ENCODE measurements around the gene YIF1A.

YIF1A gene

GRCh38 chr11:66267039-66267378, 21.9 kb downstream of the YIF1A start:
- H3K27ac ChIP-seq, result peak overlapping the region; percentile 95
- ChIA-PET CTCF (no interaction called here), POLR2A (ENCODE audit: low non-redundant PET) (interaction anchor here (0.7 kb wide), 1 partner anchor 1753 kb away, joined by 3 read pairs; no protein-coding TSS in a partner anchor)
- no peak for DNase-seq (ENCODE audit: low spot score)
- TF ChIP-seq CTCF (conservative IDR thresholded peaks at IDR 0.05; ENCODE audit: low read depth), result no peak

DNA sequence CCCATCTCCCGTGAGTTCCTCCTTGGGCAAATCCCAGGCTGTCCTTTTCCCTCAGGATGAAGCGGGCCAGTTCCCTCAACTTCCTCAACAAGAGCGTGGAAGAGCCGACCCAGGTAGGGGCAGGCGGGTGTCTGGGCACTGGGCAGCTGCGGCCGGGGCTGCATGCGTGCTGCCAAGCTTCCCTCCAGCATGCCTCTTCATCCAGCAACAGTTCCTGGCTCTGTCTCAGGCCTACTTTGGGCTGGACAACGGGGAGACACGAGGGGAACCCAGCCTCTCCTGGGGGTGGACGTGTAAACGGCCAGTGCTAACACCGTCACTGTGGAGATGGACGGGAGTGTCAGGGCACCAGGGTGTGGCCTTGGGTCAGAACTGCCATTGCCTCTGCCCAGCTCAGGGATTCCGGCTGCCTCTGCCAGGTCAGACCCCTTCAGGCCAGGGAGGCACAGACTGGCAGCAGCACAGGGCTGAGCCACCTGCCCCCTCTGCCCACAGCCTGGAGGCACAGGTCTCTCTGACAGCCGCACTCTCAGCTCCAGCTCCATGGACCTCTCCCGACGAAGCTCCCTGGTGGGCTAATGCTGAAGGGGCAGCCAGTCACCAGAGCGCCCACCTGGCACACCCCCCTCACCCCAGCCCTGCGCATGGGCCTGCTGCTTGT, 22.4 kb downstream of the YIF1A start:
- POLR2A ChIA-PET (ENCODE audit: low non-redundant PET), result no interaction called here
- TF ChIP-seq CTCF (conservative IDR thresholded peaks at IDR 0.05; ENCODE audit: low read depth), result no peak

GRCh38 chr11:66265531-66266377, 23.2 kb downstream of the YIF1A start:
- CTCF ChIA-PET, result interaction anchor here (0.8 kb wide), 1 partner anchor 47 kb away, joined by 3 read pairs; no protein-coding TSS in a partner anchor
- H3K27ac ChIP-seq, result peak overlapping the region; percentile 95
- no peak for TF ChIP-seq CTCF (conservative IDR thresholded peaks at IDR 0.05; ENCODE audit: low read depth)
- POLR2A ChIA-PET (ENCODE audit: low non-redundant PET), result no interaction called here
- no peak for DNase-seq (ENCODE audit: low spot score)

More for the DNA sequence above, 22.4 kb downstream of the YIF1A start:
- H3K27ac ChIP-seq, result peak overlapping the region; percentile 95
- CTCF ChIA-PET, result interaction anchor here (0.8 kb wide), 1 partner anchor 46 kb away, joined by 3 read pairs; no protein-coding TSS in a partner anchor
- no peak for DNase-seq (ENCODE audit: low spot score)

DNA sequence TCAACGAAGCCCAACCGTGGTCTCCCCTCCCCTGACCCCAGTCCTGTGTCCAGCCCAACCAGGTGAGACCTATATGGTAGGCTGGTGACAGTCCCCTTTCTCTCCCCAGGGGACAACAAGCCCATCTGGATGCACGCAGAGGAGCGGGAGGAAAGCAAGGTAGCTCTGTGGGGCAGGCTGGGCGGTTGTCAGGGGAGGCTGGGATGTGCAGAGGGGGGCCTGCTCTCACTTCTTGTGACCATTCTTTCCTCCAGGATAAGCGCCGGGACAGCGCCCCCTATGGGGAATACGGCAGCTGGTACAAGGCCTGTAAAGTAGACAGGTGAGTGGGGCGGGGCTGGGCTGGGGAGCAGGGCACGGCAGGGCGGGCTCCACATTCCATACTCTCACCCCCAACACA, 24.0 kb downstream of the YIF1A start:
- no peak overlapping the region for H3K27ac ChIP-seq
- TF ChIP-seq CTCF (conservative IDR thresholded peaks at IDR 0.05; ENCODE audit: low read depth), result peak; percentile 37
- CTCF ChIA-PET, result no interaction called here
- POLR2A ChIA-PET (ENCODE audit: low non-redundant PET), result no interaction called here
- DNase-seq (ENCODE audit: low spot score), result no peak

DNA sequence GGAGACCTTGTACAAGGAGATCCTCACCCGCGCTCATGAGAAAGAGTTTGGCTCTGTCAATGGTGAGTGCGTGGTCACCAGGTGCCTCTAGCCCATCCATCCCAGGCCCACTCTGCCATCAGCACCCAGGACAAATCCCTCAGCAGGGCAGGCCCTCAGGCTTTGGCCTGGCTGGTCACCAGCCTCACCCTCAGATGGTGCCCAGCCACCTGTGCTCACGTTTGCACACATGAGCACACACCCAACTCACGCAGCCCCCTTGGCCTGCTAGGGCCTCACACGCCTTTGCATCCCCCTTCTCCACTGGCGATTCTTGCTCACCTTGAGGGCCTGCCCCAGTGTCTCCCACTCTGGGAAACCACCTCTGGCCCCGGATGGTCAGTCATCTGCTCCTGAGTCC, 24.6 kb downstream of the YIF1A start:
- CTCF ChIA-PET, result interaction anchor here (1.0 kb wide), 1 partner anchor 122 kb away, joined by 3 read pairs; no protein-coding TSS in a partner anchor
- no peak for DNase-seq (ENCODE audit: low spot score)
- POLR2A ChIA-PET (ENCODE audit: low non-redundant PET), result no interaction called here
- H3K27ac ChIP-seq, result 0 out of 2 replicates have a peak overlapping the region, but pooled peaks have one; percentile 11
- no peak for TF ChIP-seq CTCF (conservative IDR thresholded peaks at IDR 0.05; ENCODE audit: low read depth)

DNA sequence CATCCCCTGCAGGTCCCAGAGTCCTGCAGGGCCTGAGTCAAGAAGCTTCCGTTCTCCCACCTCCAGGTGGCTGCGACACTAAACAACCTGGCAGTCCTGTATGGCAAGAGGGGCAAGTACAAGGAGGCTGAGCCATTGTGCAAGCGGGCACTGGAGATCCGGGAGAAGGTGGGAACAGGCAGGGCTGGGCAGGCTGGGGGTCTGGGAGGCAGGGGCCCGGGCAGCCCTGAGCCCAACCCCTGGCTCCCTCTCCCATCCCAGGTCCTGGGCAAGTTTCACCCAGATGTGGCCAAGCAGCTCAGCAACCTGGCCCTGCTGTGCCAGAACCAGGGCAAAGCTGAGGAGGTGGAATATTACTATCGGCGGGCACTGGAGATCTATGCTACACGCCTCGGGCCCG, 25.2 kb downstream of the YIF1A start:
- peak overlapping the region; percentile 11; the same call in 1 of the 2 replicates for H3K27ac ChIP-seq
- ChIA-PET POLR2A (ENCODE audit: low non-redundant PET) (no interaction called here), CTCF (interaction anchor here (1.0 kb wide), 1 partner anchor 123 kb away, joined by 3 read pairs; no protein-coding TSS in a partner anchor)
- no peak for DNase-seq (ENCODE audit: low spot score)
- TF ChIP-seq CTCF (conservative IDR thresholded peaks at IDR 0.05; ENCODE audit: low read depth), result no peak

Measured in RWPE1 (cell line).